ENCODE data around the gene HK1.

DNA sequence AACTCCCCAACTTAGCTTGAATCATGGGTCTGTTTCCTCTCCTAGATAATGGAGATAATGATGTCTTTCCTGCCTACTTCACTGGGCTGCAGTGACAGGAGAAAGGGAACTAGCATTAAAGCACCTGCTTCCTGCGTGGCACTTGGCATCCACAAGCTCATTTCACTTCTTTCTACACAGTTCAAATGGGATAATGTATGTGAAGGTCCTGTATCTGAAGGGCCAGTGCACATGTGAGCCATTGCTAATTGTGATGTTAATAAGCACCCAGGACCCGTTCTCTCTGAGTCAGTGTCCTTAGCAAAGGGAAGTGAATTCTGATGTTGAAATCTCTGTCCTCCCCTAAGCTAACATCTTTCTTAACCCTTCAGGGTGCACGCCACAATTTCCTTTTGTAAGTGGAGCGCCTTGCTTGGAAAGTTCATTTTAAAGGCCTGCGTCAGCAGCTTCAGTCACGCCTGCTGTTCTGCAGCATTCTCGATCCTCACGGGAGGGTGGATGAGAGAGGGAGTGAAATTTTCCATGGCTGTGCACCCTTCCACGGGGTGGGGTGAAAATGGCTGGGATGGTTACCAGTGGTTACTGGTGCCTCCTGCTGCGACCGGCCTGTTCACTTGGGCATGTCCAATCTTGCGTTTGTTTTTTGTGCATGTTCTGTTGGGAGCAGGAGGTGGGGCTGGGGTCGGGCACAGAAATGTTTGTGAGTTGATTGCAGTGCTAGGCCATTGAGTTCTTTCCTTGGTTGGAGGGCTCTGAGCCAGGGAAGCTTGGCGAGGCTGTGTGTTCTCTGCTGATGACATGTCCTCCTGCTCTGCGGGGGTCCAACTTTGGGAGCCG, 59.2 kb downstream of the HK1 start:
- TF ChIP-seq YY1 (IDR thresholded peaks at IDR 0.05) = no peak
- TF ChIP-seq, protein P1, sequence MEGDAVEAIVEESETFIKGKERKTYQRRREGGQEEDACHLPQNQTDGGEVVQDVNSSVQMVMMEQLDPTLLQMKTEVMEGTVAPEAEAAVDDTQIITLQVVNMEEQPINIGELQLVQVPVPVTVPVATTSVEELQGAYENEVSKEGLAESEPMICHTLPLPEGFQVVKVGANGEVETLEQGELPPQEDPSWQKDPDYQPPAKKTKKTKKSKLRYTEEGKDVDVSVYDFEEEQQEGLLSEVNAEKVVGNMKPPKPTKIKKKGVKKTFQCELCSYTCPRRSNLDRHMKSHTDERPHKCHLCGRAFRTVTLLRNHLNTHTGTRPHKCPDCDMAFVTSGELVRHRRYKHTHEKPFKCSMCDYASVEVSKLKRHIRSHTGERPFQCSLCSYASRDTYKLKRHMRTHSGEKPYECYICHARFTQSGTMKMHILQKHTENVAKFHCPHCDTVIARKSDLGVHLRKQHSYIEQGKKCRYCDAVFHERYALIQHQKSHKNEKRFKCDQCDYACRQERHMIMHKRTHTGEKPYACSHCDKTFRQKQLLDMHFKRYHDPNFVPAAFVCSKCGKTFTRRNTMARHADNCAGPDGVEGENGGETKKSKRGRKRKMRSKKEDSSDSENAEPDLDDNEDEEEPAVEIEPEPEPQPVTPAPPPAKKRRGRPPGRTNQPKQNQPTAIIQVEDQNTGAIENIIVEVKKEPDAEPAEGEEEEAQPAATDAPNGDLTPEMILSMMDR (IDR thresholded peaks at IDR 0.05; ENCODE audit: low read depth, low read length, missing input control) = no peak
- no peak for TF ChIP-seq EGR1 (IDR thresholded peaks at IDR 0.05; ENCODE audit: low read depth in 2 of 2)
- TF ChIP-seq TAF1 (conservative IDR thresholded peaks at IDR 0.05) = no peak
- TF ChIP-seq, protein P2, sequence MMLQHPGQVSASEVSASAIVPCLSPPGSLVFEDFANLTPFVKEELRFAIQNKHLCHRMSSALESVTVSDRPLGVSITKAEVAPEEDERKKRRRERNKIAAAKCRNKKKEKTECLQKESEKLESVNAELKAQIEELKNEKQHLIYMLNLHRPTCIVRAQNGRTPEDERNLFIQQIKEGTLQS (IDR thresholded peaks at IDR 0.05) = no peak

All from liver (tissue), 3 donors.